Epithelial cell of esophagus (primary cell): ENCODE results near the gene TH.

Source experiments
- DNase-seq: peaks from one replicate; pipeline ENCODE4 v3.0.0; 2010; ENCODE audit warnings: low read depth
- H3K4me3 ChIP-seq: 2 replicates; pipeline ENCODE4 v1.5.1; 2011; ENCODE audit warnings: mild to moderate bottlenecking, low read length, control low read depth
- TF ChIP-seq, protein P1 (sequence below): IDR thresholded peaks from 2 replicates; pipeline ENCODE4 v1.5.1; 2011; ENCODE audit warnings: low read depth, mild to moderate bottlenecking, low read length, control low read depth, inconsistent platforms; ENCODE audit not compliant: insufficient read depth; ENCODE audit errors: missing control alignments

TH gene

DNA sequence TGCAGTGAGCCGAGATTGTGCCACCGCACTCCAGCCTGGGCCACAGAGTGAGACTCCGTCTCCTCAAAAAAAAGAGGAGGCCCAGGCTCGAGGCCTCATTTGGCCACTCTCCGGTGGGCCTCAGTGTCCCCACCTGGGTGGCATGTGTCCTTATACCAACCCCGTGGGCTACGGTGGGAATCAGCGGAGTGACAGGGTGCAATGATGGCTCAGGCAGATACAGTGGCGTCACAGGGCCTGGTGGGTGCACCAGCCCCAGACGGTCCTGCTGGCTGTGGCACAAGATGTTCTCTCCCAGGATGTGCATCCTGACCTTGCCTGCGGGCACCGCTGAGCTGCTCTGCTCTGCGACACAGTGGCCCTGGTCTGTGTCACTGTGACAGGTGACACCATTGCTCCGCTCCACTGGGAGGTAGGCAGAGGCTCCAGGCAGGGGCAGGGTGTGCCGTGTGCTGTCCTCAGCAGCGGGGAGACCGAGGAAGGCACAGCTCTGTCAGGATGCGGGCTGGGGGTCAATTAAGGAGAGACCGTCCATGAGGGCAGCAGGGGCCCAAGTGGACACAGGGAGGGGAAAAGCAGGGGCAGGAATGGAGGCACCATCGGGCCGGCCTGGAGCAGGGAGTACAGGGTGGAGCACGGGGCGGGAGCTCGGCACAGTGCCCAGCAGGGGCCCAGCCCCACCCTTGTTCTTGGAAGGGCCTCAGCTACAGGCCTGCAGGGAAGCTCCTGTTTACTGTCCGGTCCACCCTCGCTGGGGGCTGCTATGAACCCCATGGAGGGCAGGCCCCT, 21.7 kb upstream of the TH start:
- TF ChIP-seq, protein P1, sequence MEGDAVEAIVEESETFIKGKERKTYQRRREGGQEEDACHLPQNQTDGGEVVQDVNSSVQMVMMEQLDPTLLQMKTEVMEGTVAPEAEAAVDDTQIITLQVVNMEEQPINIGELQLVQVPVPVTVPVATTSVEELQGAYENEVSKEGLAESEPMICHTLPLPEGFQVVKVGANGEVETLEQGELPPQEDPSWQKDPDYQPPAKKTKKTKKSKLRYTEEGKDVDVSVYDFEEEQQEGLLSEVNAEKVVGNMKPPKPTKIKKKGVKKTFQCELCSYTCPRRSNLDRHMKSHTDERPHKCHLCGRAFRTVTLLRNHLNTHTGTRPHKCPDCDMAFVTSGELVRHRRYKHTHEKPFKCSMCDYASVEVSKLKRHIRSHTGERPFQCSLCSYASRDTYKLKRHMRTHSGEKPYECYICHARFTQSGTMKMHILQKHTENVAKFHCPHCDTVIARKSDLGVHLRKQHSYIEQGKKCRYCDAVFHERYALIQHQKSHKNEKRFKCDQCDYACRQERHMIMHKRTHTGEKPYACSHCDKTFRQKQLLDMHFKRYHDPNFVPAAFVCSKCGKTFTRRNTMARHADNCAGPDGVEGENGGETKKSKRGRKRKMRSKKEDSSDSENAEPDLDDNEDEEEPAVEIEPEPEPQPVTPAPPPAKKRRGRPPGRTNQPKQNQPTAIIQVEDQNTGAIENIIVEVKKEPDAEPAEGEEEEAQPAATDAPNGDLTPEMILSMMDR: no peak
- no peak overlapping the region for H3K4me3 ChIP-seq
- no peak for DNase-seq

DNA sequence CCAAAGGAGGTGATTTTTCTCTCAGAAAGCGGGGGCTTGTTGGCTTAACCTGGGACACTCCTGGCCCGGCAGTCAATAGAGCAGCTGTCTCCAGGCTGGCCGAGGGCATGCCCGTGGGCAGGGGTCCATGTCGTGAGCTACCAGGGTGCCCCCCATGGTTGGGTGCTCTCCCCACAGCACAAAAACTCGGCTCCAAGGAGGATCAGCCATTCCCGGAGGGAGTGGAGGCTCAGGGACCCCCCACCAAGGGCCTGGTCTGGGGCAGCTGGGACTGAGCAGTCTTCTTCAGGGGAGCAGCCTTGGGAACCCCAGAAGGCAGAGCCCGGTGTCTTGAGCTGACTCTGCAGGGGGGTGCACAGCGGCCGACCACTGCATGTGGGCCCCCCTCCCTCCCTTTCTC, 20.8 kb upstream of the TH start:
- TF ChIP-seq, protein P1: no peak
- DNase-seq: no peak
- no peak overlapping the region for H3K4me3 ChIP-seq

DNA sequence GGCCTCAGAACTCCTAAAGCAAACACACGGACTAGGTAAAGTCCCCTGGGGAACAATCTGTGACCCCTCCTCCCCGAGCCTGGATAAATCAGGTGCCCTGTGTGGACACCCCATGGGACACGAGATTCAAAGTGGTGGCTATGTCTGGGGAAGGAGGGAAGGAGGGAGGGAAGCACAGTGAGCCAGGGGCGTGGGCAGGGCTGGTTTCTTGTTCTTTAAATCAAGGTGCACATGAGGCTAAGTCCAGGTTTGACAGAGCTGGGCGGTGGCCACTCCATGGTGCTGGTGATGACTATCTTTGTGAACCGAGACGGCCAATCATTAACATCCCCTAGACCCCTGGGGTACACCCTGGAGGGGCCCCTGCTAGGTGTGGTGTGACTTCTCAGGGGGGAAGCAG, 20.3 kb upstream of the TH start:
- no peak overlapping the region for H3K4me3 ChIP-seq
- no peak for DNase-seq
- TF ChIP-seq, protein P1: no peak

DNA sequence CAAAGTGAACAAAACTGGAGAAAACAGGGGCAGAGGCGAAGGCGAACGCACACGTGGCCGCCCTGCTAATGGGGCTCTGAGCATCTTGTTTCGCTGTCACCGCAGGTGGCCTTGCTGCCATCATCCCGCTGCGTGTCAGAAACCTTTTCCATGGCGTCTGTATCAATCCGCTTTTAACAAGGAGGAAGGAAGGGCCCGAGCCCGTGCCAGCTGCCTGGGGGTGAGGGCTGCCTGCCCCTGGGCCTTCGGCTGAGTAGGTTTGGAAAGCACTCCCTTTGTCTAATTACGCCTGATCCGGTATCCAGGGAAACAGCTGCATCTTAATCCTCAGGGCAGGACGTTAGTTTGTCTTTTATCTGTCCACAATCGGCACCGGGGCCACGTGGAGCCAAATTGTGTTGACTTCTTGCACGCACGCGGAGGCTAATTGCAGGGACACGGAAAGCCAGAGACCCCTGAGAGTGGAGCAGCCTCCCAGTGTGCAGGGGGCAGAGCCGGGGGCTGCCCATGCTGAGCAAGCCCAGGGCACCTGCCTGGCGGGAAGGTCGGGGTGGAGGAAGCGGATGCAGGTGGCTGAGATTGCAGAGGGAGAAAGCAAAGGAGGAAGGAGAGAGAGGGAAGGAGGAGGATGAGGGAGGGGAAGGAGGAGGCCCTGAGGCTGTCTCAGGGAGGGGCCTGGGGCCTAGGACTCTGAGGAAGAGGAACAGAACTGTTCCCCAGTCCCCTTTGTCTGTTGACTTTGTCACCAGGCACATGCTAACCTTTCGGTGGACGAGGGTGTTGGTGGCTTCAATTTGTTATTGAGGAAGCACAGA, 19.2 kb upstream of the TH start:
- DNase-seq: no peak
- TF ChIP-seq, protein P1: no peak

DNA sequence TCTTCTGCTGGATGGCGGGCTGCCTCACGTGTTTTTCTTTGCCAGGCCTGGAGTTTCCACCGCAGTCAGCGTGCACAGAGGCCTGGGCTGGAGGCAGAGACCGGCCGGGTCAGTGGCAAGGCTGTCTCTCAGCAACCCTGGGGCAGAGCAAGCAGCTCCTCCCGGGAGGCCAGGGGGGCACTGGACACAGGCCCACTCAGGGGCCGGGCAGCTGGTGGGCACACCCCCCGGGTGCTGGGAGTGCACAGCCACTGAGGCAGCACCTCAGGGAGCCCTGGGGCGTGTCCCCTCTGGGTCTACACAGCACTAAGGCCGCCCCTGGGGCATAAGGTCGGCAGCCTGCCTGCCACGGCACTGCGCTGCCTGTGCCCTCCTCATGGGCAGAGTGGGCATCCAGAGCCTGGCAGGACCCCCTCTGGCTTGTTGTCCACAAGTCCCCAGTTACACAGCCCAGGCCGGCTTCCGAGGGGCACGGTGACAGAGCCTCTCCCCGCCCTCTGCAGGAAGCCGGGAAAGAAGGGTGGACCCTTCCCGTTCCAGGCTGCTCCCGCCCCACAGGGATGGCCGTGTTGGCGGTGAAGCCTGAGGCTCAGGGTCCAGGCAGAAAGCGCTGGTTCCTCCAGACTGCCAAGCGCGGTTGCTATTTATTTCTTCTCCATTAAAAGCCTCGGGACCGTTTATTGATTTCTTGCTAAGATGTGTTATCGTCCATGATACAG, 18.5 kb upstream of the TH start:
- TF ChIP-seq, protein P1: no peak
- no peak overlapping the region for H3K4me3 ChIP-seq
- no peak for DNase-seq

More for the DNA sequence above, 19.2 kb upstream of the TH start:
- H3K4me3 ChIP-seq: no peak overlapping the region

DNA sequence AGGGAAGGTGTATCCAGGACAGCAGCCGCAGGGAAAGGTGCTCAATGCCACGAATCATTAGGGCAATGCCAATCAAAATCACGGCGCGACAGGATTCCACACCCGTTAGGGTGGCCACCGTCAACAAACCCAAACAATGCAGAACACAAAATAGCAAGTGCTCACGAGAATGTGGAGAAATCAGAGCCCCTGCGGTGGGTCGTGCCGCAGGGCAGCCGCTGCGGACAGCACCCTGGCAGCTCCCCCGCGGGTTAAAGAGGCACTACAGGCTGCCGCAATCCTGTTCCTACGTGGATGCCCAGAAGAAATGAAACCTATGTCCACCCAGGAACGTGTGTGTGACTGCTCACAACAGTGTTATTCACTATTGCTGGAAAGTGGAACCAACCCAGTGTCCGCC, 17.1 kb upstream of the TH start:
- no peak for DNase-seq
- no peak overlapping the region for H3K4me3 ChIP-seq
- TF ChIP-seq, protein P1: no peak
